Endothelial cell of umbilical vein (primary cell): Measurements from ENCODE around the gene FHOD3. TPM values are rescaled to one million over a fixed set of nuclear protein-coding genes. Genes with fewer than 3 reads are reported as not detected.

ENCODE experiments used
- BruUV-seq: library from RNA; stranded (reverse); fragments of 400-500 nt; replicated peaks from 2 replicates; lab custom pipeline; 2021; lab: Mats Ljungman, UMichigan
- CTCF ChIA-PET: fragments of 300-600, 350-600 bp; sonication (Branson Sonifier 250); formaldehyde crosslinking; loops from one replicate; lab custom pipeline; 2021; ENCODE audit warnings: antibody characterized with exemption, inconsistent platforms; lab: Charles Lee
- POLR2A ChIA-PET: fragments of 300-600, 350-600 bp; sonication (Branson Sonifier 250); formaldehyde crosslinking; loops from one replicate; lab custom pipeline; 2021; ENCODE audit warnings: antibody characterized with exemption, inconsistent platforms; lab: Charles Lee
- DNase-seq: peaks from one replicate; pipeline ENCODE4 v3.0.0-alpha.2; 2011; ENCODE audit warnings: low read depth, low spot score
- FAIRE-seq: peaks from 2 replicates; lab custom pipeline; 2011; peaks lifted over from hg19 to GRCh38; lab: Jason Lieb, UNC
- H2AFZ ChIP-seq: 2 replicates; pipeline ENCODE4 v1.6.0; 2012; ENCODE audit warnings: low read depth, low read length, control low read depth, inconsistent platforms
- H3K27ac ChIP-seq: 2 replicates; pipeline ENCODE4 v1.5.1; 2011; ENCODE audit warnings: low read depth, mild to moderate bottlenecking, control low read depth, low read length, moderate library complexity; ENCODE audit not compliant: insufficient read depth
- H3K27me3 ChIP-seq, 2 experiments: 2 replicates each; pipeline versions ENCODE4 v1.6.0 to v1.6.1; 2011; ENCODE audit warnings: low read length in 2 of 2, mixed read lengths in 1 of 2; ENCODE audit not compliant: control insufficient read depth in 2 of 2, insufficient read depth in 2 of 2
- H3K36me3 ChIP-seq, 2 experiments: 2 replicates in 1 of 2; 3 replicates in 1 of 2; pipeline ENCODE4 v1.5.1; 2011; ENCODE audit warnings: low read length in 2 of 2, mild to moderate bottlenecking in 1 of 2, moderate library complexity in 1 of 2; ENCODE audit not compliant: control insufficient read depth in 2 of 2, insufficient read depth in 2 of 2; ENCODE audit errors: extremely low read depth in 1 of 2
- H3K4me1 ChIP-seq: 3 replicates; pipeline ENCODE4 v1.5.1; 2011; ENCODE audit warnings: mild to moderate bottlenecking, low read length; ENCODE audit not compliant: control insufficient read depth, insufficient read depth; ENCODE audit errors: extremely low read depth
- H3K4me2 ChIP-seq: 2 replicates; pipeline ENCODE4 v1.6.1; 2011; ENCODE audit warnings: low read length, control low read depth, mixed read lengths; ENCODE audit not compliant: insufficient read depth
- H3K4me3 ChIP-seq, 3 experiments: fragments of 200-600 bp in 1 of 3; sonication (generic), shearing (Covaris generic) in 1 of 3; replicated peaks in 1 of 3; 2 replicates each; pipeline ENCODE4 v1.5.1; 2011 to 2016; ENCODE audit warnings: control low read depth in 3 of 3, low read length in 3 of 3, mild to moderate bottlenecking in 2 of 3, inconsistent platforms in 1 of 3, low read depth in 1 of 3, moderate library complexity in 1 of 3; ENCODE audit not compliant: insufficient read depth in 1 of 3
- H3K79me2 ChIP-seq: 2 replicates; pipeline ENCODE4 v1.6.0; 2012; ENCODE audit warnings: low read length, inconsistent platforms; ENCODE audit not compliant: control insufficient read depth, insufficient read depth
- H3K9ac ChIP-seq: replicated peaks from 2 replicates; pipeline ENCODE3; 2011; ENCODE audit warnings: low read length, control low read depth; ENCODE audit not compliant: insufficient read depth; ENCODE audit errors: extremely low read depth
- H3K9me1 ChIP-seq: replicated peaks from 3 replicates; pipeline ENCODE4 v1.6.0; 2011; ENCODE audit warnings: mild to moderate bottlenecking, low read length; ENCODE audit not compliant: control insufficient read depth, insufficient read depth; ENCODE audit errors: extremely low read depth
- H3K9me3 ChIP-seq: replicated peaks from 2 replicates; pipeline ENCODE4 v1.5.1; 2012; ENCODE audit warnings: low read length, inconsistent platforms; ENCODE audit not compliant: control insufficient read depth, insufficient read depth
- H4K20me1 ChIP-seq: replicated peaks from 2 replicates; pipeline ENCODE3; 2011; ENCODE audit warnings: mild to moderate bottlenecking, low read length; ENCODE audit not compliant: control insufficient read depth, insufficient read depth; ENCODE audit errors: extremely low read depth
- CTCF ChIP-seq, 2 donors: IDR thresholded peaks; 1 replicate in 1 of 2; 2 replicates in 1 of 2; pipeline ENCODE4 v1.5.1; 2011; ENCODE audit warnings: low read length in 2 of 2, mild to moderate bottlenecking in 2 of 2, moderate library complexity in 2 of 2, control low read depth in 1 of 2, inconsistent platforms in 1 of 2, low read depth in 1 of 2; ENCODE audit not compliant: insufficient read depth in 1 of 2; ENCODE audit errors: extremely low read depth in 1 of 2
- EZH2 ChIP-seq: IDR thresholded peaks from 2 replicates; pipeline ENCODE4 v1.6.1; 2012; ENCODE audit warnings: borderline replicate concordance, low read depth, mild to moderate bottlenecking, moderate library complexity, low read length, inconsistent platforms; ENCODE audit not compliant: severe bottlenecking
- FOS ChIP-seq: IDR thresholded peaks from 2 replicates; pipeline ENCODE4 v1.6.1; 2011; ENCODE audit warnings: mild to moderate bottlenecking, low read length, moderate library complexity, borderline replicate concordance; ENCODE audit not compliant: insufficient read depth
- GATA2 ChIP-seq: IDR thresholded peaks from 2 replicates; pipeline ENCODE4 v1.7.0; 2011; ENCODE audit warnings: low read depth, mild to moderate bottlenecking, moderate library complexity, mixed read lengths, low read length; ENCODE audit not compliant: insufficient read length, insufficient read depth
- JUN ChIP-seq: IDR thresholded peaks from 2 replicates; pipeline ENCODE4 v1.6.1; 2011; ENCODE audit warnings: borderline replicate concordance, low read depth; ENCODE audit not compliant: insufficient read length, insufficient read depth
- MAX ChIP-seq: IDR thresholded peaks from 2 replicates; pipeline ENCODE4 v1.6.1; 2011; ENCODE audit not compliant: insufficient read depth, insufficient read length
- MYC ChIP-seq: IDR thresholded peaks from one replicate; pipeline ENCODE4 v1.6.1; 2011; ENCODE audit warnings: mild to moderate bottlenecking, low read depth, low read length
- POLR2A ChIP-seq: IDR thresholded peaks from 2 replicates; pipeline ENCODE4 v1.6.1; 2012; ENCODE audit warnings: low read depth, mild to moderate bottlenecking, control low read depth, low read length
- POLR2AphosphoS5 ChIP-seq: IDR thresholded peaks from 2 replicates; pipeline ENCODE4 v1.6.1; 2012; ENCODE audit warnings: low read depth, mild to moderate bottlenecking, control low read depth, low read length, moderate library complexity; ENCODE audit not compliant: insufficient read depth
- dilution Hi-C: fragments of 300-500 bp; cut with MboI; formaldehyde crosslinking; loops from one replicate; pipeline ENCODE4 v1.15.0; 2019; ENCODE audit warnings: low sequenced_read_pairs; ENCODE audit not compliant: extremely low pct_ligation_motif_present
- intact Hi-C: fragments of 100-400 bp; cut with micrococcal nuclease; formaldehyde crosslinking; loops from one replicate; pipeline ENCODE4 v1.10.0; 2022
- polyA plus RNA-seq, 4 experiments: library from polyadenylated mRNA; depleted of rRNA in 3 of 4; stranded (reverse) in 3 of 4; unstranded in 1 of 4; fragments of >200 nt; gene quantifications; 2 replicates each; pipeline versions ENCODE4 v1.2.1 to v1.2.3, GENCODE V29; 2011 to 2012; ENCODE audit warnings: missing spikeins in 1 of 4
- total RNA-seq: library from RNA; stranded (reverse); gene quantifications from 2 replicates; pipeline ENCODE4 v1.2.3, GENCODE V29; 2021

The FHOD3 gene
- total and polyA plus RNA-seq, 2 donors (not counting 3 experiments of a cell fraction or from before 2014, with no cell fraction given), result 0.06 to 1.5 TPM

- Histone ChIP-seq H3K9ac (no peak overlapping the region), H3K27me3 (peaks cover 0 to 3% of the 10 kb centered on the region in 2 experiments), H2AFZ (no peak overlapping the region), H3K9me3 (no peaks in the 10 kb centered on the region), H4K20me1 (no peaks in the 10 kb centered on the region), H3K9me1 (no peaks in the 10 kb centered on the region), H3K4me2 (no peak overlapping the region), H3K79me2 (no peaks in the 10 kb centered on the region), H3K36me3 (no peaks in the 10 kb centered on the region), H3K4me3 (no peak overlapping the region), H3K4me1 (no peaks in the 10 kb centered on the region), H3K27ac (no peak overlapping the region)
- ChIA-PET CTCF (no interaction called here), POLR2A (no interaction called here)
- TF ChIP-seq GATA2 (no peak), JUN (no peak), MAX (no peak), FOS (no peak), CTCF (IDR thresholded peaks at IDR 0.05; ENCODE audit: extremely low read depth in 1 of 2, insufficient read depth in 1 of 2, low read depth in 1 of 2, low read length in 2 of 2) (no peak), EZH2 (no peak), POLR2A (no peak), POLR2AphosphoS5 (no peak), MYC (no peak)
- intact Hi-C loops (no loop called here), dilution Hi-C loops (no loop called here)
- no peak for FAIRE-seq
- DNase-seq, result no peak
- BruUV-seq, result no TSS peak
Observed at GRCh38 chr18:36322734-36323133, 25.2 kb downstream of the FHOD3 start.
